Activated CD8-positive, alpha-beta memory T cell treated with anti-CD3 and anti-CD28 coated beads, Interleukin-2, amount 50 U/mL, for 24 hours (primary cell): Measurements from ENCODE around the gene CARD19.
"Not testable (repeated sequence)": the region's sequence is repeated elsewhere in the genome, so short reads cannot be mapped to it uniquely, and the experiment has no call there.

Experiments
- DNase-seq: peaks from one replicate; pipeline ENCODE4 v3.0.0-alpha.2; 2020; ENCODE audit errors: extremely low read depth

The CARD19 gene

DNA sequence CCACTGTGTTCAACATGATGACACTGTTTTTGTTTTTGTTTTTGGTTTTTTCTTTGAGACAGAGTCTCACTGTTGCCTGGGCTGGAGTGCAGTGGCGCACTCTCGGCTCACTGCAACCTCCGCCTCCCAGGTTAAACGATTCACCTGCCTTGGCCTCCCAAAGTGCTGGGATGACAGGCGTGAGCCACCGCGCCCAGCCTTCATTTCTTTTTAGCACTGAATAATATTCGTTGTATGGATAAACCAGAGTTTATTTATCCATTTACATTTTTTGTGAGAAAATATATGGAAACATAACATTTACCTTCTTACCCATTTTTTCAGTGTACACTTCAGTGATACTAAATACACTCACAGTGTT is 4.2 kb downstream of the CARD19 start:
- DNase-seq = no peak

DNA sequence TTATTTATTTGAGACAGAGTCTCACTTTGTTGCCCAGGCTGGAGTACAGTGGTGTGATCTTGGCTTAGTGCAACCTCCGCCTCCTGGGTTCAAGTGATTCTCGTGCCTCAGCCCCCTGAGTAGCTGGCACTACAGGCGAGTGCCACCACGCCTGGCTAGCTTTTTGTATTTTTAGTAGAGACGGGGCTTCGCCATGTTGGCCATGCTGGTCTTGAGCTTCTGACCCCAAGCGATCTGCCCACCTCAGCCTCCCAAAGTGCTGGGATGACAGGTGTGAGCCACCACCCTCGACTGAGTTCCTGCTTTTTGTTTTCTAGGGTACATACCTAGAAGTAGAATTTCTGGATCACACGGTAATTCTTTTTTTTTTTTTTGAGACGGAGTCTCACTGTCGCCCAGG is 5.1 kb downstream of the CARD19 start:
- not testable (repeated sequence) for DNase-seq

DNA sequence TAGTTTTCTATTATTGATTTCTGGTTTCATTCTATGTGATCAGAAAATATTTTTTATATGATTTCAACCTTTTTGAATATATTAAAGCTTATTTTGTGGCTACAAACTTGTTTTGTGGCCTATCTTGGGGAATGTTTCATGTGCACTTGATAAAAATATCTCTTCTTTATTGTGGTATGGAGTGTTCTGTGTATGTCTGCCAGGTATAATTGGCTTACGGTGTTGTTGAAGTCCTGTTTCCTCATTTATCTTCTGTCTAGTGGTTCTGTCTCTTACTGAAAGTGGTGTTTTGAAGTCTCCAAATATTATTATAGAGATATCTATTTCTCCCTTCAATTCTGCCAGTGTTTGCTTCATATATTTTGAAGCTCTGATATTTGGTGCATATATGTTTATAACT is 9.6 kb downstream of the CARD19 start:
- no peak for DNase-seq

DNA sequence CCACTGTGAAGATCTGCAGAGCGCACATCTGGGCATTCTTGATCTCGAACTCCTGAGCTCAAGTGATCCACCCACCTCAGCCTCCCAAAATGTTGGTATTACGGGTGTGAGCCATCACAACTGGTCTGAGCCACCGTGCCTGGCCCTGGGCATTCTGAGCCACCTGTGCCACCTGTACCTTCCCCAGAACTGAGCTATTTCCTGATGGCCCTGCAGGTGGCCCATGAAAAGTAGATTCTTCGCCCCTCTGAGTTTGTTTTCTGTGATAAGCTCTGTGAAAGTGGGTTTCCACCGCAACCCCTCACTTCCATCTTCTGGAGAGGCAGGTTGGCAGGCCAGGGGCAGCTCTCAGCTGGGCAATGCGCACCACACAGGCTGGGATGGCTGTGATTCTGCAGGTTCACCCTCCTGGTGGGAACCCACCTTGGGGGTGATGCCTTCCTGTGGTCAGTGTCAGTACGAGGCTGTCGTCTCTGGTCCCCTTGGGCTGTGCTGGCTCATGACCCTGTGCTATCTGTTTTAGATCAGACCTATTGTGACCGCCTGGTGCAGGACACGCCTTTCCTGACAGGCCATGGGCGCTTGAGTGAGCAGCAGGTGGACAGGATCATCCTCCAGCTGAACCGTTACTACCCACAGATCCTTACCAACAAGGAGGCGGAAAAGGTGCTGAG is 11.3 kb downstream of the CARD19 start:
- DNase-seq = no peak

DNA sequence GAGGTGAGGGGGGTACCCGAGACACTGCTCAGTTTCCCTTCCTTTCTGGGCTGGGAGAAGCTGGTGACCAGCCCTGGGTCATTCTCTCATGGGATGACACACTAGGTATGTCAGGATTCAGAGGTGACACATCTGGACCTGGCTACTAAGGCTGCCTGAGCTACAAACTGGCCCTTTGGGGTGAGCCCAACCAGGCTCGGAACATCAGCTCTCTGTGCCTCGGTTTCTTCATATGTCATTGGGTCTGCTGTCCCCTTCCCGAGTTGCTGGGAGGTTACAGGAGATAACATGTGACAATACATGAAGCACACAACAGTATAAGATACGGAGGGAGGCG is 11.8 kb downstream of the CARD19 start:
- no peak for DNase-seq

DNA sequence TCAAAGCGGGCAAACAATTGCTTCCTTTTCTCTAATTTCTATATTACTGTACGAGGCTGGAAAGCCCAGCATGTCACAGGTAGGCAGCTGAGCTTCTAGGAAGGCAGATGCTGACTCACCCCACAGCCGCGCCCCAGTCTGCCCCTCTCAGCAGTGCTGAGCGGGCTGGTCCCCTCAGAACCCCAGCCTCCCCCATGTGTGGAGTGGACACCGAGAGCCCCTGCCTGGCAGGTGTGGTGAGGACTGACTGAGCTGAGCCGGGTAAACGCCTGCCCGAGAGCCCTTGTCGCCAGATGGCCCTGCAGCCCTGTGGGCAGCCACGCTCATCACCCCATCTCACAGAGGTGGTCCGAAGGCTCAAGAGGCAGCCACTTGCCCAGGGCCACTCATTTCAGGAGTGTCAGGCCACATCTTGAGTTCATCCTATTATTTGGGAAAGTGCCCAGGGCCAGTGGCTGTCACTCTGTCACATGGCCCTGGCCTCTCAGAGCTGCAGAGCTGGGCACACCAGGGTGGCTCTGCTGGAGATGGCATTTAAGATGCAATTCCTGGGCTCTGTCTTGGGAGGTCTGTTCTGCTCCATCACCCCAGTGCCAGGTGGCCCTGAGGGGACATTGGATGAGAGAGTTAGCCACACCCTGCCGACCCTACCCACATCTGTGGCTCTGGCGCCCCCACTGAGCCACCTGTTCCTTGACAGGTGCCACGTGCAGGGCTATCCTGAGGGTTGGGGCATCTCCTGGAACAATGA is 12.4 kb downstream of the CARD19 start:
- DNase-seq = no peak

DNA sequence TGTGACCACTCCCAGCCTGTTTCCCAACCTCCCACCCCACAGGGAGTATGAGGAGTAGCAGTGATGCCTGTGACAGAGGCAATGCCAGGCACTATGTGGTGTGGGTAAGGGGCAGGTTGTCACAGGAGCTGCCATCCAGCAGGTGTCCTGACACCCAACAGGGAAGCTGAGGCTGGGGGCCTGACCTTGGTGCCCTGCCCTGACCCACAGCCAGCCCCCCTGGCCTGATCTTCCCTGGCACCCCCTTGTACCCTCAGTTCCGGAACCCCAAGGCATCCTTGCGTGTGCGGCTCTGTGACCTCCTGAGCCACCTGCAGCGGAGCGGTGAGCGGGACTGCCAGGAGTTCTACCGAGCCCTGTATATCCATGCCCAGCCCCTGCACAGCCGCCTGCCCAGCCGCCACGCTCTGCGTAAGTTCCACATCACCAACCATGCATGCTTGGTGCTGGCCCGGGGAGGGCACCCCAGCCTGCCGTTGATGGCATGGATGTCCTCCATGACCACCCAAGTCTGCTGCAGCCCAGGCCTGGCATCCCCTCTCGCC is 14.4 kb downstream of the CARD19 start:
- no peak for DNase-seq

DNA sequence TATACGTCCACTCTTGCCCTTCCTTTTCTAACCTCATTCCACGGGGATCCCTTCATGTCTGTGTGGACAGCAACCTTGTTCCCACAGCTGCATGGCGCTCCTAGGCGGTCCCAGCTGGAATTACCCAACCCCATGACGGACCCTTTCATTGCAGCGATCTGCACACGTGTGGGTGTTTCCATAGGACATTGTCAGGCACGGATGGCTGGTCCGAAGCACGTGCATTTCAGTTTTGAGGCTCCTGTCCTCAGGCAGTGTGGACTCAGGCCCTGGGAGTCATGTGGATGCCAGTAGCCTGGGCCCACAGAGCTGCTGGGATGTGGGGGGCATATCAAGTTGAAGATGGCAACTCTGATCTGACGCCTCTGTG is 15.0 kb downstream of the CARD19 start:
- DNase-seq = no peak

DNA sequence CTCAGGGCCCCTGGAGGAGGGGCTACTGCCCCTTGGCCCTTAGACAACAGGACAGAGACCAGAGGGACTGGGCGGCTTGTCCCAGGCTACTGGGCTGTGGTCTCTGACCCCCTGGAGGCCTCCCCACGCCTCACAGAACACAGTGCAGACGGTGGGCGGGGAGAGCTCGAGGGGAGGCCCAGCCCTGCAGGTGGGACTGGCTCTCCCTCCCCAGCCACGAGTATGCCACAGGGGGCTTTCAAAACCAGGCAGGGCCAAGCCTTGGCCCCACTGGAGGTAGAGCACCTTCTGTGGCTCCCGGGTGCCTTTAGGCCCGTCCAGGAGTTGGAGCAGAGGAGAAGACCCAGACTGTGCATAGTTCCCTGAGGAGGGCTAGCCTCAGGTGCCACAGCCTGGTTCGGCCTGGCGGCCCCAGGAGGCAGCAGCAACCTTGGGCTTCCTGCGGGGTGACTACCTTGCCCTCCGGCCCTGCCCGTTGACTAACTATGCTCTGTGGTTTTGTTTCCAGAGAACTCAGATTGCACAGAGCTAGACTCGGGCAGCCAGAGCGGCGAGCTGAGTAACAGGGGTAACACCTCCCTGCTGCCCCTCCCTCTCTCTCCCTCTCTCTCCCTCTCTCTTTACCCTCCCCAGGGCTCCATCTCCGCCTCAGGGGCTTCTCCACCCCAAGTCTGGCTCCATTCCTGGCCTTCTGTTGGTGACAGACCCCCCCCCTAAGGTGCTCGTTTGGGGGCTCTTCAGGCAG is 15.5 kb downstream of the CARD19 start:
- no peak for DNase-seq

DNA sequence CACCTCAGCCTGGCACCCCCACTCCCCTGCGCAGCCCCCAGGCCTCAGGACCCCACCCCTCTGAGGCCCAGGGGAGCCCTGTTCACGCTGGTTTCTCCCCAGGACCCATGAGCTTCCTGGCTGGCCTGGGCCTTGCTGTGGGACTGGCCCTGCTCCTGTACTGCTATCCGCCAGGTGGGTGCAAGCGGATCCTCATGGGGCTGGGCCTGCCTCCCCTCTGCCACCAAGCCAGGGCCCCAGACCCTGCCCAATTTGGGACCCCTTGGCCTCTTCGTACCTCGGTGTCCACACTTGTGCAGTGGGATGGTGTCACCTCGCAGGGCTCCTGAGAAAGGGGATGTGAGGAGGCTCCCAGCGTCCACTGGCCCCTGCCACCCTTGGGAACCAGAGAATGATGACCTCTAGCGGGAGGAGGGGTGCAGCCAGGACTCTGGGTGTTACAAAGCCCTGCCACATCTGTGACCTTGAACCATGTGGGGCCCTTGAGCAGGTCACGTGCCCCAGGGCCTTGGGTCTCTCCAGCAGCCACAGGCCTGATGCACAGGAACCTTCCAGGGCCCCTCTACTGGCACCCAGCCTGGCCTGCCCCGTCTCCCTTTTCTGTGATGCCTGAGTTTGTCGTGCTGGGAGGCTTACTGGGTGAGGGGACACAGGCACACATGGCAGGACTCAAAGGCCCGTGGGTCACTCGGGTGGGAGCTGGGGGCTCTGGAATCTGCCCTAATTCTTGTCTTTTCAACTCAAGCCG is 16.3 kb downstream of the CARD19 start:
- no peak for DNase-seq

DNA sequence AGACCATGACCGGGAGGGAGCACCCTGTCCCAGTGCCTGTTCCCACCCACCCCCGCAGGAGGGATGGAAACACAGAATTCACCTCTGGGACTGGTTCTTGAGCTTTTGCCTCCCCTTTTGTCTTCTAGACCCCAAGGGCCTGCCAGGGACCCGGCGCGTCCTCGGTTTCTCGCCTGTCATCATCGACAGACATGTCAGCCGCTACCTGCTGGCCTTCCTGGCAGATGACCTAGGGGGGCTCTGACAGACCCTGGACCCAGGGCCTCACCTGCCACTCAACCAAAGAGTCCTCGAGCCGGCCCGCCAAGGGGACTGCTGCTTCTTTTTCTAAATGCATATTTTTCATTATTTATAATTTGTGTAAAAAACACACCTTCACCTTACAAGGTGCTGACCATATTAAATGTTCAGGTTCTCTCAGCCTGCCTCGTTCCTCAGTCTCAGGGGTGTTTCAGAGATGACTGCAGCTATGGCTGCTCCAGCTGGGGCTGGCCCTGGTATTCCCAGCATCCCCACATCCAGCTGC is 16.9 kb downstream of the CARD19 start:
- DNase-seq = no peak

DNA sequence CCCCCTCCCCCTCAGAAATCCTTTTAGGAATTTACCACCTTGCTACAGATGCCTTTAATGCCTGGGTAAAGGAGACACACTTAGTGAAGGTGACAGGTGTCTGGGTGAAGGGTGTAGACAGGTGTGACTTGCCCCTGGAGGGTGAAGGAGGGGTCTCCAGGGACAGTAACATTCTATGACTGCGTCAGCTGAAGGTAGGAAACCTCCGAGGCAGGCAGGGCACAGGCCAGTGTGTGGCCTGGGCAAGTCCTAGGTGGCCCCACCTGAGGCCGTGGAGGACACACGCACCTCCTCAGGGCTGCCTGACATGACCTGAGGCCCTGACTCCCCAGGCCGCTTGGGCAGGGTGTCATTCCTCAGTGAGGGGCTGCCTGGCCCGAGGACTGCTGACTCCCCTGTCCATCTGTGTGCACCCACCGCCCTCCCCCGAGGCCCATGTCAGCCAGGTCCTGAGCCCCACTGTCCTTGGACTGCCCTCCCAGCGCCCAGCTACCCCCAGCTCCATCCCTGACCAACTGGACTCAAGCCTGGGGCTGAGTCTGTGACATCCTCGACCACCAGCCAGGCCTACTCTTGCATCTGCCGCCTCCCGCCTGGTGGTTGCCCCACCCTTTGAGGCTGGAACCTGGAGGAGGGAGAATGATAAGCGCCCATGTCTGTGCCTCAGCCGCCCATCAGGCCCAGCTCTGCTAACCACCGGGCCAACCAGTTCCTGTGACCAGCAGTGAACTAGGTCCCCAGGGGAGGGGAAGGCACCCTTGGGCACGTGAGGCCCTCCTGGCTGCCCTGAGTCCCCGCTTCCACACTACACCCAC is 18.4 kb downstream of the CARD19 start:
- DNase-seq = no peak

DNA sequence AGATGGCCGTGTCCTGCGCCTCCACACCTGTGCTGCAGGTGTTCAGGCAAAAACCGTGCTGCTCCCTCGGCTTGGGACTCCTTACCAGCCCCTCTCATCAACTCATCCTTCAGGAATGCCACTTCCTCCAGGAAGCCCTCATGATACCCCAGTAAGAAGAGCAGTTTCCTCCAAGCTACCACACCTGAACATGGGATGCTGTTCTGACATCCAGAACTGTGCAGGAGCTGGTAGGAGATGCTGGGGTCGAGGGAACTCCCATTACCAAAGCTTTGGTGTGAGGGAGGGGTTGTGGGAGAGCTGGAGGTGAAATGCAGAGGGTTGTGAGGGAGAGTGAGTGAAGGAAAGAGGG is 18.9 kb downstream of the CARD19 start:
- DNase-seq = no peak

DNA sequence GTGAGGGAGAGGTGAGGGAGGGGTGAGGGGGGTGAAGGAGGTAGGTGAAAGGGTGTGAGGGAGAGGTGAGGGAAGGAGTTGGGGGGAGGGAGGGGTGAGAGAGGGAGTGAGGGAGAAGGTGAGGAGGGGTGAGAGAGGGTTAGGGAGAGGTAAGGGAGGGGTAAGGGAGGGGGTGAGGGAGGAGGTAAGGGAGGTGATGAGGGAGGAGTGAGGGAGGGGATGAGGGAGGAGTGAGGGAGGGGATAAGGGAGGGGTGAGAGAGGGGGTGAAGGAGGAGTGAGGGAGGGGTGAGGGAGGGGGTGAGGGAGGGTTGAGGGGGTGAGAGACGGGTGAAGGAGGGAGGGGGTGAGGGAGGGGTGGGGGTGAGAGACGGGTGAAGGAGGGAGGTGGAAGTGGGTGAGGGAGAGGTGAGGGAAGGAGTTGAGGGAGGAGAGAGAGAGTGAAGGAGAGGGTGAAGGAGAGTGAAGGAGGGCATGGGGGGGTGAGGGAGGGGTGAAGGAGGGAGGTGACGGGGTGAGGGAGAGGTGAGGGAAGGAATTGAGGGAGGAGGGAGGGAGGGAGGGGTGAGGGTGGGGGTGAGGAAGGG is 19.6 kb downstream of the CARD19 start:
- DNase-seq = no peak

DNA sequence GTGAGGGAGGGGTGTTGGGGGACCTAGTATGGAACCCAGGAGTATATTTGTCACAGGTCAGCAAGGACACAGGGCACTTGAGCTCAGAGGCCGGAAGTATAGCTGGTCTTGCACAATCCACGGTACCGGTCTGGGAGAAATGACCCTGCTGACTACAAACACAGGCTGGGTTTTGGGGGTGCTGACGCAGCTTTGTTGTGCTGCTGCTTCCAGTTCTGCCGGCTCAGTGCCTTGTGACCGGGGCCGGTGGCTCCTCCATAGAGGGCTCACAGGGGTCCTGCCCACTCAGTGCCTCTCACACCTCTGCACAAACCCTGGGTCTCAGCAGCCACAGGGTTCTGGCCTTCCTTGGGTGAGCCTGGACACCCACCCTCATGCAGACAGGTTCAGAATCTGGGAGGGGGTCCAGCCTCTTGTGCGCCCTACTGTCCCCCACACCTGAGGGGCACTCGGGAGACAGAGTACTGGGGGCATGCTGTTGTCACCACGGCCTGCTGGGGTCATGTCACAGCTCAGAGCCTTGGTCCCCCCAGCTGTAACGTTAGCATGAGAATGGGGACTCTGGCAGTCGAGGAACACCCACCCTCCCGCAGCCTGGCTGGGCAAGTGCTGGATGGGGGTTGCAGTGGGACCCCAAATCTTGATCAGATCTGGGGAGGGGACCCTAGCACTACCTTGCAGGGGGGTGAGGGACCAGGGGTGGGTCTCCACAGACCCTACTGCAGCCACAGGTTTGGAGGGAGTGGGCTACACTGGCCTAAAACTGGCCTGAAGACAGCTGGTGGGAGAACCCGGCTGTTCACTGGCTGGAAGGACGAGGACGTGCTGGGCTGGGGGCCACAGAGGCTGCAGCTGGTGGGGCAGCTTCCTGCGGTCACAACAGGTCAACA is 20.3 kb downstream of the CARD19 start:
- no peak for DNase-seq

DNA sequence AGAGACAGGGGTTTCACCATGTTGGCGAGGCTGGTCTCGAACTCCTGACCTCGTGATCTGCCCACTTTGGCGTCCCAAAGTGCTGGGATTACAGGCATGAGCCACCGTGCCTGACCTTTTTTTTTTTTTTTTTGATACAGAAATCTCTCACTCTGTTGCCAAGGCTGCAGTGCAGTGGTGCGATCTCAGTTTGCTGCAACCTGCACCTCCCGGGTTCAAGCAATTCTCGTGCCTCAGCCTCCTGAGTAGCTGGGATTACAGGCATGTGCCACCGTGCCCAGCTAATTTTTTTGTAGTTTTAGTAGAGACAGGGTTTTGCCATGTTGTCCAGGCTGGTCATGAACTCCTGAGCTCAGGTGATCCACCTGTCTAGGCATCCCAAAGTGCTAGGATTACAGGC is 21.5 kb downstream of the CARD19 start:
- not testable (repeated sequence) for DNase-seq

DNA sequence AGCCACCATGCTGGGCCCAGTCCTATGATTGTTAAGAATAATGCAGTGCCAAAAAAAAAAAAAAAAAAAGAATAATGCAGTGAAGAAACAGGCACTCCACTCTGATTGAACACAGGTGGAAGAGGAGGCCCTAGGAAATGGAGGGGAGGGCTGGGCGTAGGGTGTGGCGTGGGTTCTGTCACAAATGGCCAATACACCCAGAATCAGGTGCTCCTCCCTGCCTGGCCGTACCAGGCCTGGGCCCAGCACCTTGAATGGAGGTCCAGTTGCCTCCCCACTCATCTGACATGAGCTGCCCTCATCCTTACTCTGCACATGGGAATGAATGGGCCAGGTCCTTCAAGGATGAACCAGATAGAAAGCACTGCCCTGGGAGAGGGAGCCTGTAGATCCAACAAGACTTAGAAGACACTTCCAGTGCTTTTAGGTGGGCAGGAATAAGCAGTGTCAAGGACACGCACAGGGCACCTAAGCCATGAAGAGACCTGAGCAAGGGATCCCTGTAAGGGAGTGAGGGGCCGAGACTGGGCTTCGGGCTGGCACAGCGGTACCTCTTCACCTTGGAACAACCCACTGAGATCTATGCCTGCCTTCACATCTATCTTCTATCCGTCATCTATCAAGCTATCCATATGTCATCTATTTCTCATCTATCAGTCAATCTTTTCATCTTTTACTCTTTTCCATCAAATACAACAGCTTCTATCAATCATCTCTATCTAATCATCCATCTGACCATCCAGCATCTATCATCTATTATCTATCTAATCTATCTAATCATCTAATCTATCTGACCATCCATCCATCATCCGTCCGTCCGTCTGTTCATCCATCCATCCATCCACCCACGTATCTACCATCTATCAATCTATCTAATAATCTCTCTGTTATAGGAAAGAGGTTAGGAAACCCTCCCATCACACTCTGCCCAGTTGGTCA is 22.2 kb downstream of the CARD19 start:
- DNase-seq = no peak

DNA sequence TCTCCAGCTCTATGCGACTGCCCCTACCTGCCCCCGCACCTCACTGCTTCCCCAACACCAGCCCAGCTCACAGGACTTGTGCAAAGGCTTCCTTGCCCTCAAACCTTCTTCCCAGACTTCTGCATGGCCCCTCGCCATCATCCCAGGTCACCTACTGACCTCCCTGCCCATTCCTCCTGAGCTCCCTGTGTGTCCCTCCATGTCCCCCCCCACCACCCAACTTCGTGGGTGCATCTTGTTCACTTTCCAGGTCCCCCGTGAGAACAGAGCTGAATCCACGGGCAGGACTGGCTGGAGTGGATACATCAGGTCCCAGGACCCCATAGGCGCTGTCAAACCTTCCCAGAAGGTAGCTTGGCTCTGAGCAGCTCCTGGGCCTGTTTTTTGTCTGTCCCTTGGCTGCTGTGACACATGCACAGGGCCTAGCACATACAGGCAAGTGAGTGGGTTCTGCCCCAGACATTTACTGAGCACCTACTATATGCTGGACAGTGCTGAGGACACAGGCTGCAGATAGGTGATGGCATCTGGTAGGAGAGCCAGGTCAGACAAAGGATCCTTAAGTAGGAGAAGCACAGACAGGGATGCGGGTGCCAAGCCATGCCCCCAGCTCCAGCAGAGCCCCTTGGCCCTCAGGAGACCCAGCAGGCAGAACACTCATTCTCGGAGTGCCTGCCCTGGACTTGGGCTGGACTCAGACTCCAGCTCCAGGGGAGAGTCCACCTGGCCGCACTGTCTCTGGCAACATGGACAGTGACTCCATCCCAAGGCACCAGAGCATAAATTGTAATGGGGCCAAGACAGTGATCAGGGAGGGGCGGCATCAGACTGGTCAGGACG is 23.1 kb downstream of the CARD19 start:
- DNase-seq = no peak
